OCI-LY7 (cell line): ENCODE measurements around the gene EPHA5. TPM values are rescaled to one million over a fixed set of nuclear protein-coding genes. Genes with fewer than 3 reads are reported as not detected.

Source experiments
- BruUV-seq: library from RNA; stranded (reverse); fragments of 400-500 nt; replicated peaks from 2 replicates; lab custom pipeline; 2021; lab: Mats Ljungman, UMichigan
- CTCF ChIA-PET: fragments of 300-600 bp; sonication (Branson Sonifier 250); formaldehyde crosslinking; loops from one replicate; lab custom pipeline; 2022; ENCODE audit warnings: antibody characterized with exemption; ENCODE audit not compliant: unreplicated experiment; lab: Charles Lee
- POLR2A ChIA-PET: fragments of 300-600 bp; sonication (Branson Sonifier 250); formaldehyde crosslinking; loops from one replicate; lab custom pipeline; 2022; ENCODE audit warnings: antibody characterized with exemption; lab: Charles Lee
- DNase-seq: peaks from one replicate; pipeline ENCODE4 v3.0.0-alpha.2; 2015; ENCODE audit warnings: low spot score
- H2AFZ ChIP-seq: fragments of 200-600 bp; sonication (generic), shearing (Covaris generic); 2 replicates; pipeline ENCODE4 v1.6.1; 2014; ENCODE audit warnings: mild to moderate bottlenecking, antibody characterized with exemption, low read length, moderate library complexity
- H3K27ac ChIP-seq: fragments of 200-600 bp; sonication (generic); 2 replicates; pipeline ENCODE4 v1.5.1; 2014; ENCODE audit warnings: mixed run types, low read depth, mild to moderate bottlenecking, moderate library complexity, low read length, inconsistent platforms; ENCODE audit not compliant: poor library complexity, severe bottlenecking
- H3K36me3 ChIP-seq: fragments of 200-600 bp; sonication (generic); 2 replicates; pipeline ENCODE4 v1.6.1; 2014; ENCODE audit warnings: mild to moderate bottlenecking, antibody characterized with exemption, low read length, moderate library complexity, mixed read lengths; ENCODE audit not compliant: insufficient read depth
- H3K4me1 ChIP-seq: fragments of 200-600 bp; sonication (generic); 2 replicates; pipeline ENCODE4 v1.5.1; 2014; ENCODE audit warnings: mild to moderate bottlenecking, low read length; ENCODE audit not compliant: insufficient read depth, poor library complexity, severe bottlenecking
- H3K4me2 ChIP-seq: fragments of 200-600 bp; sonication (generic); 2 replicates; pipeline ENCODE4 v1.6.1; 2014; ENCODE audit warnings: mild to moderate bottlenecking, low read length
- H3K4me3 ChIP-seq: fragments of 200-600 bp; sonication (generic); 2 replicates; pipeline ENCODE4 v1.5.1; 2014; ENCODE audit warnings: mild to moderate bottlenecking, low read depth, low read length; ENCODE audit not compliant: poor library complexity, severe bottlenecking
- H3K79me2 ChIP-seq: fragments of 200-600 bp; sonication (generic); 2 replicates; pipeline ENCODE4 v1.6.1; 2016; ENCODE audit warnings: low read depth, mild to moderate bottlenecking, low read length, moderate library complexity, mixed read lengths; ENCODE audit not compliant: insufficient read depth
- H3K9me2 ChIP-seq: fragments of 200-600 bp; sonication (generic); 2 replicates; pipeline ENCODE4 v1.6.1; 2016; ENCODE audit warnings: mild to moderate bottlenecking, low read length, mixed read lengths; ENCODE audit not compliant: insufficient read depth
- H3K9me3 ChIP-seq: fragments of 200-600 bp; sonication (generic); 2 replicates; pipeline ENCODE4 v1.6.1; 2014; ENCODE audit warnings: mild to moderate bottlenecking, mixed run types, low read length, mixed read lengths
- H4K20me1 ChIP-seq: fragments of 200-600 bp; sonication (generic); 2 replicates; pipeline ENCODE4 v1.6.1; 2014; ENCODE audit warnings: mild to moderate bottlenecking, antibody characterized with exemption, low read length, moderate library complexity, mixed read lengths; ENCODE audit not compliant: insufficient read depth
- CTCF ChIP-seq: fragments of 200-600 bp; sonication (generic); conservative IDR thresholded peaks from 2 replicates; pipeline ENCODE4 v1.5.1; 2014; ENCODE audit warnings: mild to moderate bottlenecking, antibody characterized with exemption, low read length, moderate library complexity, mixed read lengths
- EZH2phosphoT487 ChIP-seq: fragments of 200-600 bp; sonication (generic); IDR thresholded peaks from 2 replicates; pipeline ENCODE4 v1.6.1; 2018; ENCODE audit warnings: low read depth, borderline replicate concordance, mild to moderate bottlenecking, mixed run types, antibody characterized with exemption, low read length, moderate library complexity, mixed read lengths
- intact Hi-C: fragments of 100-400 bp; cut with micrococcal nuclease; formaldehyde crosslinking; loops from one replicate; pipeline ENCODE4 v1.10.0; 2022; ENCODE audit not compliant: unreplicated experiment
- total RNA-seq, 2 experiments: library from RNA; depleted of rRNA in 1 of 2; stranded (reverse); fragments of >200 nt in 1 of 2; shearing (Covaris generic) in 1 of 2; gene quantifications; 2 replicates each; pipeline ENCODE4 v1.2.3, GENCODE V29; 2014 to 2022

Gene EPHA5
- total RNA-seq, 2 experiments from 2014 or later: not detected

- Histone ChIP-seq H3K27ac (no peak overlapping the region), H3K36me3 (no peaks in the 10 kb centered on the region), H3K9me3 (no peaks in the 10 kb centered on the region), H3K4me1 (no peaks in the 10 kb centered on the region), H3K4me3 (no peak overlapping the region), H3K9me2 (no peaks in the 10 kb centered on the region), H3K79me2 (no peaks in the 10 kb centered on the region), H4K20me1 (no peaks in the 10 kb centered on the region), H3K4me2 (no peak overlapping the region), H2AFZ (no peak overlapping the region)
- POLR2A ChIA-PET: no interaction called here
- CTCF ChIA-PET: no interaction called here
- intact Hi-C loops: no loop called here
- TF ChIP-seq EZH2phosphoT487 (no peak), CTCF (no peak)
- DNase-seq: no peak
- BruUV-seq: no TSS peak
These were observed 26.1 kb upstream of the EPHA5 start for GRCh38 chr4:65696436-65696835.

- Histone ChIP-seq H3K4me2 (no peak overlapping the region), H3K9me3 (no peaks in the 10 kb centered on the region), H3K9me2 (no peaks in the 10 kb centered on the region), H3K79me2 (no peaks in the 10 kb centered on the region), H2AFZ (no peak overlapping the region), H3K27ac (no peak overlapping the region), H3K36me3 (no peaks in the 10 kb centered on the region), H3K4me1 (no peaks in the 10 kb centered on the region), H4K20me1 (no peaks in the 10 kb centered on the region), H3K4me3 (no peak overlapping the region)
- no peak for TF ChIP-seq EZH2phosphoT487
- TF ChIP-seq CTCF: no peak
- no TSS peak for BruUV-seq
- intact Hi-C loops: no loop called here
- no peak for DNase-seq
- ChIA-PET POLR2A (interaction anchor here (0.7 kb wide), 1 partner anchor 50 kb away, joined by 3 read pairs; no protein-coding TSS in a partner anchor), CTCF (no interaction called here)
These were observed 1.1 kb upstream of the EPHA5 start for GRCh38 chr4:65671372-65671771.

- DNase-seq: no peak
- H3K36me3 ChIP-seq: no peaks in the 10 kb centered on the region
- no peaks in the 10 kb centered on the region for H3K9me2 ChIP-seq
- H3K4me1 ChIP-seq: no peaks in the 10 kb centered on the region
- H2AFZ ChIP-seq: no peak overlapping the region
- ChIA-PET POLR2A (no interaction called here), CTCF (no interaction called here)
- H3K79me2 ChIP-seq: no peaks in the 10 kb centered on the region
- H3K4me3 ChIP-seq: no peak overlapping the region
- no peak overlapping the region for H3K27ac ChIP-seq
- no TSS peak for BruUV-seq
- no peaks in the 10 kb centered on the region for H4K20me1 ChIP-seq
- intact Hi-C loops: no loop called here
- no peaks in the 10 kb centered on the region for H3K9me3 ChIP-seq
- no peak for TF ChIP-seq EZH2phosphoT487
- no peak for TF ChIP-seq CTCF
- no peak overlapping the region for H3K4me2 ChIP-seq
These were observed 314 bp downstream of the EPHA5 start for GRCh38 chr4:65670020-65670330.
